Liver (tissue), 9 donors: Measurements from ENCODE around the gene COPS8. TPM values are rescaled to one million over a fixed set of nuclear protein-coding genes. Genes with fewer than 3 reads are reported as not detected.

ENCODE experiments used
- DNase-seq: peaks from one replicate; pipeline ENCODE4 v3.0.0-alpha.2; 2017; ENCODE audit warnings: low spot score
- H3K27ac ChIP-seq, 2 donors: one replicate each; pipeline ENCODE4 v1.7.0; 2013; ENCODE audit warnings: inconsistent platforms in 2 of 2, low read length in 2 of 2, control low read depth in 1 of 2, low read depth in 1 of 2, mild to moderate bottlenecking in 1 of 2
- H3K27me3 ChIP-seq, 4 donors: one replicate each; pipeline versions ENCODE4 v1.6.1 to v1.7.0; 2013; ENCODE audit warnings: low read length in 3 of 4, inconsistent platforms in 1 of 4, mild to moderate bottlenecking in 1 of 4, moderate library complexity in 1 of 4; ENCODE audit not compliant: control insufficient read depth in 4 of 4, insufficient read depth in 4 of 4
- H3K36me3 ChIP-seq, 4 donors: one replicate each; pipeline versions ENCODE4 v1.6.1 to v1.7.0; 2013; ENCODE audit warnings: low read length in 3 of 4, mild to moderate bottlenecking in 3 of 4, low read depth in 1 of 4, moderate library complexity in 1 of 4; ENCODE audit not compliant: control insufficient read depth in 4 of 4, insufficient read depth in 3 of 4
- H3K4me1 ChIP-seq, 4 donors: one replicate each; pipeline versions ENCODE4 v1.6.1 to v1.7.0; 2013; ENCODE audit warnings: low read length in 3 of 4, mild to moderate bottlenecking in 3 of 4, moderate library complexity in 1 of 4; ENCODE audit not compliant: control insufficient read depth in 4 of 4, insufficient read depth in 4 of 4
- H3K4me3 ChIP-seq, 3 donors: one replicate each; pipeline versions ENCODE4 v1.6.1 to v1.7.0; 2013; ENCODE audit warnings: low read length in 3 of 3, control low read depth in 1 of 3, low read depth in 1 of 3, mild to moderate bottlenecking in 1 of 3
- H3K9ac ChIP-seq, 2 donors: one replicate each; pipeline ENCODE4 v1.7.0; 2013; ENCODE audit warnings: low read length in 2 of 2, mild to moderate bottlenecking in 2 of 2, moderate library complexity in 2 of 2, control low read depth in 1 of 2, low read depth in 1 of 2
- H3K9me3 ChIP-seq, 4 donors: one replicate each; pipeline versions ENCODE4 v1.6.1 to v1.7.0; 2013; ENCODE audit warnings: low read length in 3 of 4; ENCODE audit not compliant: control insufficient read depth in 4 of 4
- ATF3 ChIP-seq: IDR thresholded peaks from 2 replicates; pipeline ENCODE4 v1.6.1; 2016; ENCODE audit warnings: antibody characterized with exemption
- CTCF ChIP-seq: fragments of 150-350 bp; IDR thresholded peaks from 2 replicates; pipeline ENCODE4 v1.5.1; 2017; ENCODE audit warnings: improper control_type of control experiment, low read depth, low read length; ENCODE audit not compliant: missing input control
- EGR1 ChIP-seq, 2 donors: IDR thresholded peaks; 2 replicates each; pipeline ENCODE4 v1.6.1; 2016 to 2018; ENCODE audit warnings: antibody characterized with exemption in 2 of 2, low read depth in 2 of 2
- FOXA1 ChIP-seq: IDR thresholded peaks from 2 replicates; pipeline ENCODE4 v1.6.1; 2016; ENCODE audit warnings: antibody characterized with exemption
- FOXA2 ChIP-seq: IDR thresholded peaks from 2 replicates; pipeline ENCODE4 v1.6.1; 2016; ENCODE audit warnings: antibody characterized with exemption
- GABPA ChIP-seq, 2 donors: IDR thresholded peaks in 1 of 2; conservative IDR thresholded peaks in 1 of 2; 2 replicates each; pipeline ENCODE4 v1.6.1; 2016; ENCODE audit warnings: antibody characterized with exemption in 2 of 2, mild to moderate bottlenecking in 1 of 2, moderate library complexity in 1 of 2
- HNF4A ChIP-seq, 2 donors: conservative IDR thresholded peaks; 2 replicates each; pipeline ENCODE4 v1.6.1; 2016; ENCODE audit warnings: antibody characterized with exemption in 2 of 2, mild to moderate bottlenecking in 2 of 2
- HNF4G ChIP-seq: IDR thresholded peaks from 2 replicates; pipeline ENCODE4 v1.6.1; 2016; ENCODE audit warnings: antibody characterized with exemption
- JUND ChIP-seq, 2 donors: IDR thresholded peaks; 2 replicates each; pipeline ENCODE4 v1.6.1; 2016; ENCODE audit warnings: antibody characterized with exemption in 2 of 2
- MAX ChIP-seq: IDR thresholded peaks from 2 replicates; pipeline ENCODE4 v1.6.1; 2016; ENCODE audit warnings: antibody characterized with exemption
- NR2F2 ChIP-seq: IDR thresholded peaks from 2 replicates; pipeline ENCODE4 v1.6.1; 2016; ENCODE audit warnings: antibody characterized with exemption
- RAD21 ChIP-seq, 2 donors: IDR thresholded peaks; 2 replicates each; pipeline ENCODE4 v1.6.1; 2016; ENCODE audit warnings: antibody characterized with exemption in 2 of 2, mild to moderate bottlenecking in 2 of 2
- REST ChIP-seq: IDR thresholded peaks from 2 replicates; pipeline ENCODE4 v1.6.1; 2016; ENCODE audit warnings: antibody characterized with exemption, mild to moderate bottlenecking
- RXRA ChIP-seq, 2 donors: IDR thresholded peaks; 2 replicates each; pipeline ENCODE4 v1.6.1; 2017 to 2018; ENCODE audit warnings: antibody characterized with exemption in 2 of 2, mild to moderate bottlenecking in 1 of 2
- SP1 ChIP-seq: IDR thresholded peaks from 2 replicates; pipeline ENCODE4 v1.6.1; 2018; ENCODE audit warnings: antibody characterized with exemption, mild to moderate bottlenecking
- TAF1 ChIP-seq: conservative IDR thresholded peaks from 2 replicates; pipeline ENCODE4 v1.6.1; 2016; ENCODE audit warnings: antibody characterized with exemption, mild to moderate bottlenecking
- YY1 ChIP-seq: IDR thresholded peaks from 2 replicates; pipeline ENCODE4 v1.6.1; 2016; ENCODE audit warnings: antibody characterized with exemption, mild to moderate bottlenecking
- ZBTB33 ChIP-seq: IDR thresholded peaks from 2 replicates; pipeline ENCODE4 v1.6.1; 2016; ENCODE audit warnings: antibody characterized with exemption
- WGBS: extraction: QIAGEN DNeasy Blood & Tissue Kit; methylation state at CpG from one replicate; pipeline ENCODE4 v1.1.7; 2013; 5-methylcytosine and 5-hydroxymethylcytosine counted together
- polyA plus RNA-seq, 2 donors: library from polyadenylated mRNA; stranded (reverse) in 1 of 2; unstranded in 1 of 2; fragments of 200-250 nt in 1 of 2; fragments of >200 nt in 1 of 2; fragmentation: Nextera tagmentation in 1 of 2; extraction: Ambion mirVana in 1 of 2; gene quantifications; one replicate each; pipeline versions ENCODE4 v1.2.1 to v1.2.3, GENCODE V29; 2013 to 2015
- total RNA-seq, 2 donors: library from RNA; depleted of rRNA; stranded (reverse); fragments of >200 nt; gene quantifications; one replicate each; pipeline ENCODE4 v1.2.3, GENCODE V29; 2014
- donor health status: healthy.
- donor health status: healthy.
- donor health status: healthy.
- donor health status: healthy.
- donor health status: healthy.

The COPS8 gene
- total and polyA plus RNA-seq, 4 donors = 19.1 to 32.9 (median 20.1) TPM

GRCh38 chr2:237102428-237102827 is 16.7 kb downstream of the COPS8 start:
- WGBS = 97% methylated on average over 3 of the region's 3 CpGs
- no peaks in the 10 kb centered on the region for H3K4me1 ChIP-seq
- no peak for TF ChIP-seq CTCF
- TF ChIP-seq MAX = no peak
- no peak for TF ChIP-seq JUND (IDR thresholded peaks at IDR 0.05)
- no peak for TF ChIP-seq FOXA2
- TF ChIP-seq ATF3 = no peak
- no peak for TF ChIP-seq GABPA (IDR thresholded peaks at IDR 0.05 in 1 of 2, conservative IDR thresholded peaks at IDR 0.05 in 1 of 2)
- no peak for TF ChIP-seq HNF4G
- no peak for TF ChIP-seq SP1
- no peak for TF ChIP-seq ZBTB33
- TF ChIP-seq EGR1 (IDR thresholded peaks at IDR 0.05; ENCODE audit: low read depth in 2 of 2) = no peak
- TF ChIP-seq RAD21 (IDR thresholded peaks at IDR 0.05) = no peak
- no peak for TF ChIP-seq YY1
- TF ChIP-seq FOXA1 = no peak
- TF ChIP-seq RXRA (IDR thresholded peaks at IDR 0.05) = no peak
- TF ChIP-seq HNF4A (conservative IDR thresholded peaks at IDR 0.05) = no peak
- no peak for TF ChIP-seq REST
- no peak for TF ChIP-seq TAF1
- TF ChIP-seq NR2F2 = no peak
- H3K9ac ChIP-seq = no peak overlapping the region
- H3K36me3 ChIP-seq = peaks cover 3 to 43% (median 21%) of the 10 kb centered on the region in 4 donors
- H3K27me3 ChIP-seq = no peaks in the 10 kb centered on the region
- no peak for DNase-seq
- H3K9me3 ChIP-seq = no peaks in the 10 kb centered on the region
- no peak overlapping the region for H3K27ac ChIP-seq
- no peak overlapping the region for H3K4me3 ChIP-seq
